Embryonic facial prominence (tissue), 1 donor: ENCODE data around the gene MCM9.

ENCODE experiments used
- DNase-seq: peaks from one replicate; pipeline ENCODE4 v3.0.0-alpha.2; 2016; ENCODE audit errors: extremely low spot score

Gene MCM9

GRCh38 chr6:118932421-118932820 lies 2.5 kb downstream of the MCM9 start:
- no peak for DNase-seq

- DNase-seq, result no peak
Observed at GRCh38 chr6:118931436-118931835, 3.5 kb downstream of the MCM9 start.

- no peak for DNase-seq
Observed at GRCh38 chr6:118930680-118931079, 4.3 kb downstream of the MCM9 start.

GRCh38 chr6:118923035-118923434 lies 11.9 kb downstream of the MCM9 start:
- DNase-seq, result no peak

- DNase-seq, result no peak
Observed at GRCh38 chr6:118921084-118921483, 13.9 kb downstream of the MCM9 start.

- DNase-seq, result no peak
Observed at GRCh38 chr6:118918329-118918725, 16.6 kb downstream of the MCM9 start.

GRCh38 chr6:118917546-118918328 lies 17.2 kb downstream of the MCM9 start:
- no peak for DNase-seq

- DNase-seq, result no peak
Observed at GRCh38 chr6:118914598-118914997, 20.4 kb downstream of the MCM9 start.

- no peak for DNase-seq
Observed at GRCh38 chr6:118913161-118913560, 21.8 kb downstream of the MCM9 start.

GRCh38 chr6:118912646-118913045 lies 22.3 kb downstream of the MCM9 start:
- DNase-seq, result no peak

GRCh38 chr6:118908441-118908840 lies 26.5 kb downstream of the MCM9 start:
- DNase-seq, result no peak

- DNase-seq, result no peak
Observed at GRCh38 chr6:118905851-118906250, 29.1 kb downstream of the MCM9 start.

- no peak for DNase-seq
Observed at GRCh38 chr6:118905084-118905483, 29.9 kb downstream of the MCM9 start.

- no peak for DNase-seq
Observed at GRCh38 chr6:118903691-118904090, 31.3 kb downstream of the MCM9 start.

GRCh38 chr6:118903138-118903537 lies 31.8 kb downstream of the MCM9 start:
- DNase-seq, result no peak

GRCh38 chr6:118902726-118903125 lies 32.2 kb downstream of the MCM9 start:
- DNase-seq, result no peak

GRCh38 chr6:118899948-118900347 lies 35.0 kb downstream of the MCM9 start:
- DNase-seq, result no peak

- no peak for DNase-seq
Observed at GRCh38 chr6:118897386-118897785, 37.6 kb downstream of the MCM9 start.

- peak; percentile 30 for DNase-seq
Observed at GRCh38 chr6:118896339-118897136, 38.4 kb downstream of the MCM9 start.

- no peak for DNase-seq
Observed at GRCh38 chr6:118895859-118896258, 39.1 kb downstream of the MCM9 start.

- DNase-seq, result no peak
Observed at GRCh38 chr6:118895261-118895560, 39.7 kb downstream of the MCM9 start.

- no peak for DNase-seq
Observed at GRCh38 chr6:118894425-118895260, 40.3 kb downstream of the MCM9 start.
